Fibroblast of skin of scalp (primary cell): ENCODE data around the gene TEKT5.
A peak's percentile ranks its signal among the peaks of the same experiment; 100 is the strongest.
"Not testable (repeated sequence)": the region's sequence is repeated elsewhere in the genome, so short reads cannot be mapped to it uniquely, and the experiment has no call there.

Experiments used
- DNase-seq: peaks from one replicate; pipeline ENCODE4 v3.0.0-alpha.2; 2013

TEKT5 gene

DNA sequence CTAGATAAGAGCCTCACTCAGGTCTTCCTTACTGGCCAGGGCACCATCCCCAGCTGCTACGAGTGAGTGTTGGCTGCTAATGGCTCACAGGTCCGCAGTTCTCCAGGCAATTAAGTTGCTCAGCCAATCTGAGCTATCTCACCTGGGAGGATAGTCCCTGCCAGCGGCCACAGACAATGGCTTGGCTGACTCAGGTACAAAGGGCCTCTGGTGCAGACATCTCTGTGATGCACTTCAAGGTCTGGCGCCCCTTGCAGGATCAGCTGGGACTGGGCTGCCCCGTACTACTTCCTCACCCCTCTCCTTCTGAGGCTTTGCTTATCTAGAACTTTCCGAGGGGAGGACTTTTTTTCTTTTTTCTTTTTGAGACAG is 65.2 kb downstream of the TEKT5 start:
- DNase-seq = no peak

GRCh38 chr16:10625595-10626357 is 69.0 kb downstream of the TEKT5 start:
- DNase-seq = no peak

GRCh38 chr16:10624527-10624926 is 70.2 kb downstream of the TEKT5 start:
- DNase-seq = no peak

DNA sequence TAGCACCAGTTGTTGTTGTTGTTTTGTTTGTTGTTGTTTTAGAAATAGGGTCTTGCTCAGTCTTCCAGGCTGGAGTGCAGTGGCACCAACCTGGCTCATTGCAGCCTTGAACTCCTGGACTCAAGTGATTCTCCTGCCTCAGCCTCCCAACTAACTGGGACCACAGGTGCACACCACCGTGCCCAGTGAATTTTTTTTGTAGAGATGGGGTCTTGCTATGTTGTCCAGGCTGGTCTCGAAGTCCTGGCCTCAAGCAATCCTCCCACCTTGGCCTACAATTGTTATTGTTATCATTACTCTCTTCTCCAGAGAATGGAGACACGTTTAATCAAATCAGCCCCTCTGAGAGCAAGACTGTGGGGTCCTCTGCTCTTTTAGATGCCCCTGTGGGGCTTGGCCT is 71.7 kb downstream of the TEKT5 start:
- no peak for DNase-seq

DNA sequence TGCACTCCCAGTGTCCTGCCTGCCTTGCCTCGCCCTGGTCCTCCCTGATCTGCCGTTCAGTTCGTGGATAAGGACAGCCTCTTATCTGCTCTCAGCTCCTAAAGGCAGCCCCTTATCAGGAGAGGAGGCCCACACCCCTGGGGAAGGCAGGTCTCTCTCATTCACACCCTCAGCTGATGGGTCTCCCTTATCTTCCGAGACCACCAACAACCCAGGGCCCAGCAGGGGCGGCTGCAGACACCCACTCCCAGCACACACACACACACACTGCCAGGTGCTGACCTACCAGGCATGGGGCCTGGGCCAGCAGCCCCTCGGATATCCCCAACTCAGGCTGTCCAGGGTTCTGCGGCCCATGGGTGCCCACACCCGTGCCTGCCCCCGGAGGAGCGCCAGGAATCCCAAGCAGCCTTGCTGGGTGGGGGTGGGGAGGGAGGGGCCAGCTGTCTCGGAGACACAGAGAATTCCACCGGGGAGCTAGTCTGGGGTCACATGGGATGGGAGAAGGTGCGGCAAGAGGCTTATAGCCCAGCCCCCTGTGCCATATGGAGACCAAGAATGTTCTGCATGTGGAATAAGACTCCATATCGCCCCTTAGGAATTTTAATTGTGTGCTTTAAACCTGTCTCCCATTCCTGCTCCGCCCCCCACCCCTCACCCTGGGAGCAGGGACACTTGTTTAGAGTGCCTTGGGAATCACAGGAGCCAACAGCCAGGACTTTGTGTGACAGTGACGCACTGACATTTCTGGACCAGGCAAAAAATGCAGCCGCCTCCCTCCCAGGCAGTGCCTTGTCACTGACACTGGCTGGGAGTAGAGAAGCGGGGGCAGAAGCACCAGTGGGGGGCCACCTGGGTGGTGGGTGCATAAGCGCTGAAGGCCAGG is 72.5 kb downstream of the TEKT5 start:
- no peak for DNase-seq

GRCh38 chr16:10621216-10621949 is 73.3 kb downstream of the TEKT5 start:
- not testable (repeated sequence) for DNase-seq

- DNase-seq = no peak
Observed at GRCh38 chr16:10620120-10620519, 74.6 kb downstream of the TEKT5 start.

DNA sequence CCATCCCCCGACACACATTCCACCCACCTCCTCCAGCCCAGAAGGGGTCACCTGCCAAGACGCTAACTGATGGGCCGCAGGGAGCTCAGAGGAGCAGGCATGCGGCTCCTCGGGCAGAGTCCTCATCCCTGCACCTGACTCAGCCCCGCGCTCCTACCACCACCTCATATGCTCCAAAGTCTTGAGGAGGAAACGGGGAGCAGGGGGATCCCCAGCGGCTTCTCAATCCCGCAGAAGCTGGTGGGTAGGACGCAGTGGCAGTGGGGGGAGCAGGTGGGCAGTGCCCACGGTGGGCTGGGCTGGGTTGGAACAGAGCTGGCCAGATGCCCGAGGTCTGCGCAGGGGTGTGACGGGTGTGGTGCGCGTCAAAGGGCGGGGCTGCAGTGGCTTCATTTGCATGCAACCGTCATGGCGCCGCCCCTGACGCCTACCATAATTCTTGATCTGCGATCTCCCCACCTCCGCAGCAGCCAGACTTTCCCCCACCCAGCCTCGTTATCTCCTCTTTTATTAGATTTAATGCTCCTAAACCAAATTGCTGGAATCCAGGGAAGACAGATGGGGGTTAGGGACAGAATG is 75.4 kb downstream of the TEKT5 start:
- DNase-seq = no peak

DNA sequence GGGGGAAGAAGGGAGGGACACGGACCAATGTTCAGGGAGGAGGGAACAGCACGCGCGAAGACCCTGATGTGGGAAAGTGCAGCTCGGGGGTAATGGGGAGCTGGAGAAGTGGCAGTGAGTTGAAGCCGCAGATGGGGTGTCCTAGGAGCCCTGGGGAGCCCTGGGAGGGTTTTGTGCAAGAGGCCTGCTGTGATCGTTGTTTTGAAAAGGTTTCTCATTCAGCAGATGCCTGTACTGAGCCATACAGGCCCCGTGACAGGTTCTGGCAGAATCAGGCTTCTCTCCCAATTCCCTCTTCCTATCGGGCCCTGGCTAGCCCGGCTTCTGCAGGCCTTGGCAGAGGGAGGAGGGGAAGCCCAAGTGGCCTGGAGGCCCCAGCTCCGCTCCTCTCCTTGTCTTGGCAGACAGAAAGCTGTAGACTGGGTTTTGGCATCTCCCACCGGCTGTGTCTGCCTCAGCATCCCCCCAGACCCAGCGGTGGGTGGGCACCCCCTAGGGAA is 76.0 kb downstream of the TEKT5 start:
- no peak for DNase-seq

GRCh38 chr16:10617662-10618420 is 76.9 kb downstream of the TEKT5 start:
- no peak for DNase-seq

- DNase-seq = peak; percentile 56
Observed at GRCh38 chr16:10616756-10617640, 77.7 kb downstream of the TEKT5 start.

GRCh38 chr16:10616419-10616755 is 78.3 kb downstream of the TEKT5 start:
- no peak for DNase-seq

- no peak for DNase-seq
Observed at GRCh38 chr16:10614685-10615084, 80.0 kb downstream of the TEKT5 start.

- no peak for DNase-seq
Observed at GRCh38 chr16:10613785-10614485, 80.8 kb downstream of the TEKT5 start.

GRCh38 chr16:10612649-10613179 is 82.0 kb downstream of the TEKT5 start:
- DNase-seq = no peak

DNA sequence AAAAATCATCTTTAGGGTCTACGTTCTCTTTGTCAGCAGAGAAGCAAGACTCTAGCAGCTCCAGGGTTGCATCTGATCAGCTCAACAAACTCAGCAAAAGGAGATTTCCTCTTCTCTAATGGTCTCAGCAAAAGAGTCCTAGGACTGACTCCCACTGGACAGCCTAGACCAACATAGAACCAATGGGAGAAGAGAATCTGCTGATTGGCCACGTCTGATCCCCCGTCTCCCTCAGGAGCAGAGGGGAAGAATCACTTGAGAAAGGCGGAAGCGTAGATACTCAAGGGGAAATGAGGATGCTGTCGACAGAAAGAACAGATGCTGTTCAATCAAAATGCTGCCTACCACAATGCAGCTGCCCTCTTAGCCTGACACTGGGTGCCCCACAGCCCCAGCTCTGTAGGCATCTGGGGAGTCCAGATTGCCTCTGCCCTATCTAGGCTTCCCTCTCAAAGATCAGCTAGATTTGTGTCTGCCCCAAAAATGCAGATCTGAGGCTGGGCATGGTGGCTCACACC is 82.8 kb downstream of the TEKT5 start:
- DNase-seq = no peak

DNA sequence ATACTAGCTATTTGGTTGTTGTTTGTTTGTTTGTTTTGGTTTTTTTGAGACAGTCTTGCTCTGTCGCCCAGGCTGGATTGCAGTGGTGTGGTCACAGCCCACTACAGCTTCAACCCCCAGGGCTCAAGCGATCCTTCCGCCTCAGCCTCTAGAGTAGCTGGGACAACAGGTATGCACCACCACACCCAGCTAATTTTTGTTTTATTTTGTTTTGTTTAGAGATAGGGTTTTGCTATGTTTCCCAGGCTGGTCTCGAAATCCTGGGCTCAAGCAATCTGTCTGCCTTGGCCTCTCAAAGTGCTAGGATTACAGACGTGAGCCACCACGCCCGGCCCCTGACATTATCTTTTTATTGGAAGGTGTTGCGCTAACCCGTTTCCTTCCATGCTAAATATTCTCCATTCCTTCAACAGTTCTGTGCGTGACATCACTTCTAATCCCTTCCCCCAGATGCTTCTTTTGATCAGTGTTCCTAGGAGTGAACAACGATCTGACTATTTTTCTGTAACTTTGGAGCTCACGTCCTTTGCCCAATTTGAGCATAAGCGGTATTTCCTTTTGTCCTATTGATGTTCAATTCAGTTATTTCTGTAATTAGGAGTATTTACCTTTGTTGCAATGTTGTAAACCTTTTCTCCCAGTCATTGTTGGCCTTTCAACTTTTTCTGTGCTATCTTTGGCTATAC is 84.1 kb downstream of the TEKT5 start:
- no peak for DNase-seq

DNA sequence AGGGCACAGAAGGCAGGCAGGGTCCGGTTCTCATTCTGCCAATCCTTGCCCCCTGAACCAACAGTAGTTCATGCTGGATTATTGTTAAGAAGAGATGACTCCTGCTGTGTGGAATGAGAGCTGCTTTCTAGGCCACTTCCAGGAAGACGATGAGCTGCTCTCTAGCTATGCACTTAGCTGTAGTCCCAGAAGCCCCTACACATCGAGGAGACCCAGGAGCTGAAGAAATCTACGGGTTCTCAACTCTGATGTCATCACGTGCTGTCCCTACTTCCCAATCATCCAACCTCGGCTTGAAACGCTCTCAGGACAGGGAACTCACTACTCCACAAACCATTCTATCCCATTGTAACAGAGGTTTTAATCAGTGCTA is 85.3 kb downstream of the TEKT5 start:
- peak; percentile 81 for DNase-seq
